PFSK-1 (cell line): ENCODE measurements around the gene MX1.

Experiments used
- FOXP2 ChIP-seq: optimal IDR thresholded peaks from 2 replicates; pipeline ENCODE3; 2011; ENCODE audit warnings: borderline replicate concordance, control low read depth, inconsistent platforms; ENCODE audit not compliant: insufficient read depth; ENCODE audit errors: extremely low read length, extremely low read depth
- POLR2AphosphoS5 ChIP-seq: IDR thresholded peaks from 2 replicates; pipeline ENCODE4 v1.6.1; 2012; ENCODE audit warnings: low read depth, mild to moderate bottlenecking, control low read depth, low read length, moderate library complexity
- SIN3A ChIP-seq: IDR thresholded peaks from 2 replicates; pipeline ENCODE4 v1.6.1; 2012; ENCODE audit warnings: mild to moderate bottlenecking, low read length, moderate library complexity, borderline replicate concordance; ENCODE audit not compliant: insufficient read depth
- TAF1 ChIP-seq: IDR thresholded peaks from 2 replicates; pipeline ENCODE4 v1.6.1; 2012; ENCODE audit warnings: low read length, control low read depth, borderline replicate concordance; ENCODE audit not compliant: insufficient read depth
- TF ChIP-seq, protein P1 (sequence below), 2 experiments: IDR thresholded peaks; 2 replicates each; pipeline versions ENCODE4 v1.6.1 to v1.8.0; 2011 to 2012; ENCODE audit warnings: low read depth in 2 of 2, low read length in 2 of 2, control low read depth in 1 of 2, inconsistent platforms in 1 of 2, mild to moderate bottlenecking in 1 of 2, moderate library complexity in 1 of 2; ENCODE audit not compliant: insufficient read depth in 1 of 2

The MX1 gene

DNA sequence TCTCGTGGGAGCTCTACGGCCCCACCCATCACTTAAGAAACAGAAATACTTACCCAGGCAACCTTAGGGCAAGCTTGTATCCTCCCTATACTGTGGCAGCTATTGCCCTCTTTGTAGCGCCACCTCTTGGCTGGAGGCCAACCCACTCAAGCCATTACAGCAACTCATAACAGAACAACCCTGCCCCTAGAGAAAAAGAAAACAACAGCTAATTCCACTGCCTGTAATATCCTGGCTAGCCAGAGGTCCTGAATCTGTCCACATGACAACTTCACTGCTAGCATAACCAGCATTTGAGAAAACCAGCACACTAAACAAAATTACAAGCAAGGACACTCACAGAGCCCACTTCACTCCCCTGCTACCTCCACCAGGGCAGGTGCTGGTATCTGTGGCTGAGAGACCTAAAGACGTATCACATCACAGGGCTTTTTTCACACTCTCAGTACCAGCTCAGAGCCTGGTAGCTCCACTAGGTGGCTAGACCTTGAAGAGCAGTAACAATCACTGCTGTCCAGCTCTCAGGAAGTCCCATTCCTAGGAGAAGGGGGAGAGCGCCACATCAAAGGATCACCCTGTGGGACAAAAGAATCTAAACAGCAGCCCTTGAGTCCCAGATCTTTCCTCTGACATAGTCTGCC lies 14.5 kb upstream of the MX1 start:
- TF ChIP-seq POLR2AphosphoS5 (no peak), TAF1 (no peak), SIN3A (no peak)

DNA sequence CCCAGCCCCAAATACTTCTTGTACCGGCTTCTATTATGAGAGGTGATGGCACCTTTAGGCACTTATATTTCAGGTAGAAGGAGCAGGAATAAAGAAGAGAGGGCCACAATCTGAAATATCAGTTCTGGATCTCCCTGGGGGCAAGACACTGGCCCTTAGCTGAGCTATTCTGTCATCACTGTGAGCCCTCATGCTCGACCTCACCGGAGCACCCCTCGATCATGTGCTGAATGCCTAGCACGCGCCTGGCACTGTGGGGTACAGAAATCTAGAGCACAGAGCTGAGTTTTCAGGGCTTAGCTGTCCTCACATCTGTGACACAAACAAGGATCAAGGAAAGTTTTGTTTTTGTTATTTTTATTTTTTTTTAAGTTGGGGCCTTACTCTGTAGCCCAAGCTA lies 7.6 kb upstream of the MX1 start:
- TF ChIP-seq TAF1, result no peak
- no peak for TF ChIP-seq SIN3A
- no peak for TF ChIP-seq FOXP2
- no peak for TF ChIP-seq POLR2AphosphoS5
- TF ChIP-seq, protein P1, sequence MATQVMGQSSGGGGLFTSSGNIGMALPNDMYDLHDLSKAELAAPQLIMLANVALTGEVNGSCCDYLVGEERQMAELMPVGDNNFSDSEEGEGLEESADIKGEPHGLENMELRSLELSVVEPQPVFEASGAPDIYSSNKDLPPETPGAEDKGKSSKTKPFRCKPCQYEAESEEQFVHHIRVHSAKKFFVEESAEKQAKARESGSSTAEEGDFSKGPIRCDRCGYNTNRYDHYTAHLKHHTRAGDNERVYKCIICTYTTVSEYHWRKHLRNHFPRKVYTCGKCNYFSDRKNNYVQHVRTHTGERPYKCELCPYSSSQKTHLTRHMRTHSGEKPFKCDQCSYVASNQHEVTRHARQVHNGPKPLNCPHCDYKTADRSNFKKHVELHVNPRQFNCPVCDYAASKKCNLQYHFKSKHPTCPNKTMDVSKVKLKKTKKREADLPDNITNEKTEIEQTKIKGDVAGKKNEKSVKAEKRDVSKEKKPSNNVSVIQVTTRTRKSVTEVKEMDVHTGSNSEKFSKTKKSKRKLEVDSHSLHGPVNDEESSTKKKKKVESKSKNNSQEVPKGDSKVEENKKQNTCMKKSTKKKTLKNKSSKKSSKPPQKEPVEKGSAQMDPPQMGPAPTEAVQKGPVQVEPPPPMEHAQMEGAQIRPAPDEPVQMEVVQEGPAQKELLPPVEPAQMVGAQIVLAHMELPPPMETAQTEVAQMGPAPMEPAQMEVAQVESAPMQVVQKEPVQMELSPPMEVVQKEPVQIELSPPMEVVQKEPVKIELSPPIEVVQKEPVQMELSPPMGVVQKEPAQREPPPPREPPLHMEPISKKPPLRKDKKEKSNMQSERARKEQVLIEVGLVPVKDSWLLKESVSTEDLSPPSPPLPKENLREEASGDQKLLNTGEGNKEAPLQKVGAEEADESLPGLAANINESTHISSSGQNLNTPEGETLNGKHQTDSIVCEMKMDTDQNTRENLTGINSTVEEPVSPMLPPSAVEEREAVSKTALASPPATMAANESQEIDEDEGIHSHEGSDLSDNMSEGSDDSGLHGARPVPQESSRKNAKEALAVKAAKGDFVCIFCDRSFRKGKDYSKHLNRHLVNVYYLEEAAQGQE (IDR thresholded peaks at IDR 0.05; ENCODE audit: insufficient read depth in 1 of 2, low read depth in 2 of 2, low read length in 2 of 2), result no peak

DNA sequence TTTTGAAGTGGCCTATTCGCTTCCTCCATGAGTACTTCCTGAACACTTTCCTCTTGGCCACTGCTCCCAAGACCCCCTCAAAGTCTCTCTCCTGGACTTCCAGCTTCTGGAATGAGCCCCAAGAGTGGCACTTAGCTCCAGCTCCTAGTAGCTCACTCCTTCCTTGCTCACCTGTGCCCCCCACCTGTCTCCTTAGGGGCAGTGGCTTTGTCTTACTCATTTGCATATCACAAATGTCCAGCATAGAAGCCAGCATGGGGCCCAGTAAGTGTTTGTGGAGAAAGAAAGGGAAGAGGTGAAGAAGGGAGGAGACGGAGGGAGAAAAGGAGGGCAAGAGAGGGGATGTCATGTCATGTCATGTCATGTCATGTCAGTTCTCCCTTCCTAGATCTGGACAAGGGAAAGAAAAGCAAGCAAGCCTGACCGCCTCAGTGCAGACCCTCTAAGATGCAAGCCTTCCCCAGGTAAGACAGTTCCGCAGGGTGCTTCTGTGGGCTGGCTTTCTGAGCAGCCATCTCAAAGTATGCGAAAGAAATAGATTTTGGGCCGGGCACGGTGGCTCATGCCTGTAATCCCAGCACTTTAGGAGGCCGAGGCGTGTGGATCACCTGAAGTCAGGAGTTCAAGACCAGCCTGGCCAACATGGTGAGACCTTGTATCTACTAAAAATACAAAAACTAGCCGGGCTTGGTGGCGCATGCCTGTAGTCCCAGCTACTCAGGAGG lies 6.9 kb upstream of the MX1 start:
- TF ChIP-seq SIN3A (no peak), TAF1 (no peak), POLR2AphosphoS5 (no peak), FOXP2 (no peak)
- TF ChIP-seq, protein P1 (IDR thresholded peaks at IDR 0.05; ENCODE audit: insufficient read depth in 1 of 2, low read depth in 2 of 2, low read length in 2 of 2), result no peak

DNA sequence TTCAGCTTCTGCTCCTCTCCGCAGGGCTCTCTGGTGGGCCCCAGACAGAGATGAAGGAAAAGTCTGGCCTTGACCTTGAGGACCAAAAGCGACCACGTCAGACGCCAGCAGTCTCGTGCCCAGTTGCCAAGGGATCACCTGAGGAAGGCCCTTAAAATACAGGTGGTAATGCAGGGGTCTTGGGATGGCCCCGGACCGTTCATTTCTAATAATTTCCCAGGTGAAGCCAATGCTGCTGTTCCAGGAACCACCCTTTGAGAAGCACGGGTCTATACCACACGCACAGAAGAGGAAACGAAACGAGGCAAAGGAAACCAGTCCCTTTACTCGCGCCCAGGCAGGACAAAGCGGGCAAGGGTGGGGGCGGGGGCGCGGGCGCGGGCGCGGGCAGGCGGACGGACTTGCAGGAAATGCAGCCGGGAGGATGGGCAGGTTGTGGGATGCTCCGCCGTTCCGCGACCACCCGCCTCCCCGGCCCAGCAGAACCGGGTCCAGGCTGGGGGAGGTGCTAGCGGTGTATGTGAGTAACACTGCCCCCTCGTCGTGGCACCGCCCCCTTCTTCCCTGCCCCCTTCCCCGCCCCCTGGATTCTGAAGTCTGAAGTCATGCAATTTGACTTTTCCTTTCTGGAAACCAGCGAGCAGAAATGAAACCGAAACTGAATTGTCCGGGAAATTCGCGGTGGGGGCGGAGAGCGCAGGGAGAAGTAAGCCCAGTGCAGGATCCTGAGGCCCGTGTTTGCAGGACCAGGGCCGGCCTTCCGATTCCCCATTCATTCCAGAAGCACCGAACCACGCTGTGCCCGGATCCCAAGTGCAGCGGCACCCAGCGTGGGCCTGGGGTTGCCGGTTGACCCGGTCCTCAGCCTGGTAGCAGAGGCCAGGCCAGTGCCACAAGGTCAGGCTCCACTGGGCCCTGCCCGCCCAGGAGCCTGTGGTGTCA lies 5.8 kb upstream of the MX1 start:
- TF ChIP-seq SIN3A, result no peak

DNA sequence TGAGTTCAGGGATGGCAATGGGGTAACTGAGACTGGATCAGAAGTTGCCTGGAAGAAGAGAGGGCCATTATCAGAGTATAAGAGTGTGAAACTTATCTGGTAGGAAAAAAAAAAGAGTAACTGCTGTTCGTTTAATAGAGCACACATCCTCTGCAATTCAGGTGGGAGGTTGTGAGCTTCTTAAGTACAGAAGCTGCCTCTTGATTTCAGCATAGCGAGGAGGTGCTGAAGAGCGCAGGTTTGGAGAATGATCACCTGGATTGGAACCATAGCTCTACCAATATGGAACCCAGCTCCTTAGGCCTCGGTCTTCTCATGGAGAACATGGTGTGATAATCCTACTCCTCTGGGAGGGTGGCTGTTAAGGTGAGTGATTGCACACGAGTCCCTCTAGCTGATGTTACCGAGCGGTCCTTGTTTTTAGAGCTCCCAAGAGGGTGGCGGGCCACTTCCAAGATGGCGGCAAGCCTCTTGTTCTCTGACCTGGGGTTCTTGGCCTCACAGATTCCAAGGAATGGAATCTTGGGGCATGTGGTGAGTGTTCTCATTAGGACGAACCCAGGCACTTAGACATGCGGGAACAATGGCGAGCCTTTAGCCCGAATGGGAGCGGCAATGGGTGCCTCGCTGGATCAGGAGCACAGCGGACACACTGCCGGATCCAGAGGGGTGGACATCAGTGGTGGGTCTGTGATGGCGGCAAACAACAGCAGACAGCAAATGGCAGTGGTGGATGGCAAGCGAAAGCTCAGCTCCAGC lies 3.3 kb upstream of the MX1 start:
- TF ChIP-seq FOXP2 (no peak), TAF1 (no peak), SIN3A (no peak), POLR2AphosphoS5 (no peak)
- TF ChIP-seq, protein P1 (IDR thresholded peaks at IDR 0.05; ENCODE audit: insufficient read depth in 1 of 2, low read depth in 2 of 2, low read length in 2 of 2), result no peak
